Endothelial cell of umbilical vein (primary cell): ENCODE measurements around the gene MORC2.

Experiments
- EZH2 ChIP-seq: IDR thresholded peaks from 2 replicates; pipeline ENCODE4 v1.6.1; 2012; ENCODE audit warnings: borderline replicate concordance, low read depth, mild to moderate bottlenecking, moderate library complexity, low read length, inconsistent platforms; ENCODE audit not compliant: severe bottlenecking
- MYC ChIP-seq: IDR thresholded peaks from one replicate; pipeline ENCODE4 v1.6.1; 2011; ENCODE audit warnings: mild to moderate bottlenecking, low read depth, low read length
- POLR2A ChIP-seq: IDR thresholded peaks from 2 replicates; pipeline ENCODE4 v1.6.1; 2012; ENCODE audit warnings: low read depth, mild to moderate bottlenecking, control low read depth, low read length
- POLR2AphosphoS5 ChIP-seq: IDR thresholded peaks from 2 replicates; pipeline ENCODE4 v1.6.1; 2012; ENCODE audit warnings: low read depth, mild to moderate bottlenecking, control low read depth, low read length, moderate library complexity; ENCODE audit not compliant: insufficient read depth
- TF ChIP-seq, protein P1 (sequence below), 2 donors: IDR thresholded peaks; 1 replicate in 1 of 2; 2 replicates in 1 of 2; pipeline ENCODE4 v1.5.1; 2011; ENCODE audit warnings: low read length in 2 of 2, mild to moderate bottlenecking in 2 of 2, moderate library complexity in 2 of 2, control low read depth in 1 of 2, inconsistent platforms in 1 of 2, low read depth in 1 of 2; ENCODE audit not compliant: insufficient read depth in 1 of 2; ENCODE audit errors: extremely low read depth in 1 of 2

- TF ChIP-seq, protein P1, sequence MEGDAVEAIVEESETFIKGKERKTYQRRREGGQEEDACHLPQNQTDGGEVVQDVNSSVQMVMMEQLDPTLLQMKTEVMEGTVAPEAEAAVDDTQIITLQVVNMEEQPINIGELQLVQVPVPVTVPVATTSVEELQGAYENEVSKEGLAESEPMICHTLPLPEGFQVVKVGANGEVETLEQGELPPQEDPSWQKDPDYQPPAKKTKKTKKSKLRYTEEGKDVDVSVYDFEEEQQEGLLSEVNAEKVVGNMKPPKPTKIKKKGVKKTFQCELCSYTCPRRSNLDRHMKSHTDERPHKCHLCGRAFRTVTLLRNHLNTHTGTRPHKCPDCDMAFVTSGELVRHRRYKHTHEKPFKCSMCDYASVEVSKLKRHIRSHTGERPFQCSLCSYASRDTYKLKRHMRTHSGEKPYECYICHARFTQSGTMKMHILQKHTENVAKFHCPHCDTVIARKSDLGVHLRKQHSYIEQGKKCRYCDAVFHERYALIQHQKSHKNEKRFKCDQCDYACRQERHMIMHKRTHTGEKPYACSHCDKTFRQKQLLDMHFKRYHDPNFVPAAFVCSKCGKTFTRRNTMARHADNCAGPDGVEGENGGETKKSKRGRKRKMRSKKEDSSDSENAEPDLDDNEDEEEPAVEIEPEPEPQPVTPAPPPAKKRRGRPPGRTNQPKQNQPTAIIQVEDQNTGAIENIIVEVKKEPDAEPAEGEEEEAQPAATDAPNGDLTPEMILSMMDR (IDR thresholded peaks at IDR 0.05; ENCODE audit: extremely low read depth in 1 of 2, insufficient read depth in 1 of 2, low read depth in 1 of 2, low read length in 2 of 2), result no peak
- no peak for TF ChIP-seq POLR2A
- no peak for TF ChIP-seq MYC
- TF ChIP-seq POLR2AphosphoS5, result no peak
- TF ChIP-seq EZH2, result no peak
Observed at GRCh38 chr22:30928401-30928800, 40.2 kb downstream of the MORC2 start.
